Colonic mucosa (tissue), 4 donors: ENCODE measurements around the gene TMEM86A. TPM values are rescaled to one million over a fixed set of nuclear protein-coding genes. Genes with fewer than 3 reads are reported as not detected.

Source experiments
- DNase-seq: peaks from one replicate; pipeline ENCODE4 v3.0.0-alpha.2; 2020
- H3K27ac ChIP-seq: fragments of 200-600 bp; one replicate; pipeline ENCODE4 v1.8.0; 2021
- H3K27me3 ChIP-seq: fragments of 200-600 bp; one replicate; pipeline ENCODE4 v1.8.0; 2021
- H3K36me3 ChIP-seq: fragments of 200-600 bp; one replicate; pipeline ENCODE4 v1.8.0; 2021
- H3K4me1 ChIP-seq: fragments of 200-600 bp; one replicate; pipeline ENCODE4 v1.8.0; 2021; ENCODE audit warnings: mild to moderate bottlenecking
- H3K4me3 ChIP-seq: fragments of 200-600 bp; one replicate; pipeline ENCODE4 v1.8.0; 2021
- H3K9ac ChIP-seq, 2 donors: one replicate each; pipeline ENCODE4 v1.7.0; 2013; ENCODE audit warnings: control low read depth in 2 of 2, low read depth in 2 of 2, low read length in 2 of 2
- H3K9me3 ChIP-seq: fragments of 200-600 bp; one replicate; pipeline ENCODE4 v1.8.0; 2021
- intact Hi-C: fragments of 100-400 bp; cut with DNase I; formaldehyde crosslinking; loops from one replicate; pipeline ENCODE4 v1.14.1; 2022
- total RNA-seq, 2 donors: library from RNA; stranded (reverse); fragmentation: NEBNext Ultra II Directional in 1 of 2; extraction: Animal tissue kit (Norgen Biotek cat#: 25700) in 1 of 2; gene quantifications; one replicate each; pipeline ENCODE4 v1.2.1, GENCODE V29; 2021
- TF ChIP-seq, protein P1 (sequence below): fragments of 200-600 bp; IDR thresholded peaks from one replicate; pipeline ENCODE4 v1.8.0; 2022; ENCODE audit warnings: antibody characterized with exemption, mild to moderate bottlenecking
- donor health status: healthy.
- donor health status: DM: no; HTN: no; CAD: no.
- donor health status: DM: no; HTN: no; CAD: no.

Gene TMEM86A
- total RNA-seq, 2 donors from 2014 or later = 0.89 to 1.4 TPM

DNA sequence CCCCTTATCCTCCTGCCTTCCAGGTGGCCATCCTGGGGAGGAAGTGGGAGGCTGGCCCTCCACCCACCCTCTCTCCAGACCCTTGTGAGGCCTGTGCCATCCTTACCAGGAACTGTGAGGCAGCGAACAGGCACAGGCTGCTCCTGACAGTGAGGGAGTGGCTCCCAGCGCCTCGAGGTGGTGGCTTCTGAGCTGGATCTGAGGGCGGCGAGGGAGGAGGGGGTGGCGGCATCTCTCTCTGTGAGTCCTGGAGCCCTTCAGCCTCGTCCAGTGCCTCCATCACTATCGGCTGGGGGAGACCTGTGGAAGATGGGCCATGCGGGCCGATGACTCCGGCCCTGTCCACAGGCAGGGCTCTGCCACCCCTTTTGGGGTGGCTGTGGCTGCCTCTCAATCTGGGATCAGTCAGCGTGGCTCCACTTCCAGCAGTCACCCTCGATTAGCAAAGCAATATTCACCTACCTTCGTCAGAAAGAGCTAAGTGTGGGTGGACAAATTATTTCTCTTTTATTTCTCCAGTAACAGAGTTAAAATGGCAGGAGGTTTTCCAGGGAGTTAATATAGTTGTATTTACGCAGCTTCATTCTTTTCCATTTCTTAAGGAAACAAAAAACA lies 45.4 kb downstream of the TMEM86A start:
- H3K4me1 ChIP-seq = no peaks in the 10 kb centered on the region
- no peaks in the 10 kb centered on the region for H3K9me3 ChIP-seq
- DNase-seq = no peak
- H3K27ac ChIP-seq = no peak overlapping the region
- TF ChIP-seq, protein P1, sequence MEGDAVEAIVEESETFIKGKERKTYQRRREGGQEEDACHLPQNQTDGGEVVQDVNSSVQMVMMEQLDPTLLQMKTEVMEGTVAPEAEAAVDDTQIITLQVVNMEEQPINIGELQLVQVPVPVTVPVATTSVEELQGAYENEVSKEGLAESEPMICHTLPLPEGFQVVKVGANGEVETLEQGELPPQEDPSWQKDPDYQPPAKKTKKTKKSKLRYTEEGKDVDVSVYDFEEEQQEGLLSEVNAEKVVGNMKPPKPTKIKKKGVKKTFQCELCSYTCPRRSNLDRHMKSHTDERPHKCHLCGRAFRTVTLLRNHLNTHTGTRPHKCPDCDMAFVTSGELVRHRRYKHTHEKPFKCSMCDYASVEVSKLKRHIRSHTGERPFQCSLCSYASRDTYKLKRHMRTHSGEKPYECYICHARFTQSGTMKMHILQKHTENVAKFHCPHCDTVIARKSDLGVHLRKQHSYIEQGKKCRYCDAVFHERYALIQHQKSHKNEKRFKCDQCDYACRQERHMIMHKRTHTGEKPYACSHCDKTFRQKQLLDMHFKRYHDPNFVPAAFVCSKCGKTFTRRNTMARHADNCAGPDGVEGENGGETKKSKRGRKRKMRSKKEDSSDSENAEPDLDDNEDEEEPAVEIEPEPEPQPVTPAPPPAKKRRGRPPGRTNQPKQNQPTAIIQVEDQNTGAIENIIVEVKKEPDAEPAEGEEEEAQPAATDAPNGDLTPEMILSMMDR = no peak
- H3K9ac ChIP-seq = no peak overlapping the region
- no peaks in the 10 kb centered on the region for H3K36me3 ChIP-seq
- intact Hi-C loops = no loop called here
- H3K4me3 ChIP-seq = no peak overlapping the region
- H3K27me3 ChIP-seq = no peaks in the 10 kb centered on the region

DNA sequence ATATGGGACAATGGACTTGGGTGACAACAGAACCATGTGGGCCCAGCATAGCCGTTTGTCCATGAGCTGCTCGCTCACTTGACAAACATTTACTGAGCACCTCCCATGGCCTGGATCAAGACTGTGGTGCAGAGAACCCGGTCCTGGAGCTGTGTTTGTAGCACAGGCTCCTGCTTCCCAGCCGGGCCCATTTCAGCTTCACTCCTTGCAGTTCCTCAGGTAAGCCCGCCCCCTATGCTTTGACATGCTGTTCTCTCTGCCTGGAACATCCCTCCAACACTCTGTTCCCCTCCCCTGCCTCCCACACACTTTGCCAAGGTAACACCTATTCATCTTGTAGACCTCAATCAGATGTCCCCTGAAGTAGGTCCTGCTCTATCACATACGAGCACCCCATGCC lies 46.7 kb downstream of the TMEM86A start:
- H3K9ac ChIP-seq = no peak overlapping the region
- H3K4me1 ChIP-seq = no peaks in the 10 kb centered on the region
- TF ChIP-seq, protein P1 = no peak
- no peaks in the 10 kb centered on the region for H3K36me3 ChIP-seq
- no peak for DNase-seq
- intact Hi-C loops = no loop called here
- H3K27me3 ChIP-seq = no peaks in the 10 kb centered on the region
- H3K27ac ChIP-seq = no peak overlapping the region
- H3K4me3 ChIP-seq = no peak overlapping the region
- no peaks in the 10 kb centered on the region for H3K9me3 ChIP-seq

DNA sequence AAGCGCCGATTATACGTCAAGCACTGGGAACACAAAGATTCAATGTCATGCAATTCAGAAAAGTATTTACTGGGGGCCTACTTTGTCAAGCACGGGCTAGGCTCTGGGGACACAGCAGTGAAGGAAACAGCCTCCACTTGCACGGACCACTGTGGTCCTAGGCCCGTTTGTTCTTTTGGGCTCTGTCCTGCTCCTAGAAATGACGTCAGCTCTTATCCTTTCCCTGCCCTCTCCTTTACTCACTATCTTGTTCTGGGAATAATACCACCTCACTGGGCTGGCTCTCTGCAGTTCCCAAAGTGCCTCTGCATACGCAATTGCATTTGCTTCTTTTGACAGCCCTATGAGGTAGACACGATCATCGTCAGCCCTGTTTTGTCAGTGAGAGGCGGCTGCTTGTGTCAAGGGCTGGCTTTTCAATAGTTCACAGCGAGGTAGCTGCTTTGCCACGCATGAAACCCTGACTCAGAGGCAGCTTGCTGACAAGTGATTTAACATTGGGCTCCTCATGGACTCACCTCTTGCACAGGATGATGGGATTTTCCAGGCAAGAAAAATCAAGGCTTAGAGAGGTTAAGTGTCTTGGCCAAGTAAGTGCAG lies 50.3 kb downstream of the TMEM86A start:
- TF ChIP-seq, protein P1 = no peak
- intact Hi-C loops = no loop called here
- Histone ChIP-seq H3K9me3 (no peaks in the 10 kb centered on the region), H3K4me3 (no peak overlapping the region), H3K9ac (no peak overlapping the region), H3K4me1 (no peaks in the 10 kb centered on the region), H3K27me3 (no peaks in the 10 kb centered on the region), H3K36me3 (no peaks in the 10 kb centered on the region), H3K27ac (no peak overlapping the region)
- DNase-seq = no peak

GRCh38 chr11:18749681-18750319 lies 51.2 kb downstream of the TMEM86A start:
- Histone ChIP-seq H3K4me3 (no peak overlapping the region), H3K9me3 (no peaks in the 10 kb centered on the region), H3K9ac (no peak overlapping the region), H3K4me1 (no peaks in the 10 kb centered on the region), H3K27me3 (no peaks in the 10 kb centered on the region), H3K36me3 (no peaks in the 10 kb centered on the region), H3K27ac (no peak overlapping the region)
- no peak for DNase-seq
- intact Hi-C loops = no loop called here
- TF ChIP-seq, protein P1 = no peak

GRCh38 chr11:18750944-18751343 lies 52.4 kb downstream of the TMEM86A start:
- Histone ChIP-seq H3K27me3 (no peaks in the 10 kb centered on the region), H3K27ac (no peak overlapping the region), H3K4me1 (no peaks in the 10 kb centered on the region), H3K36me3 (no peaks in the 10 kb centered on the region), H3K4me3 (no peak overlapping the region), H3K9ac (no peak overlapping the region), H3K9me3 (no peaks in the 10 kb centered on the region)
- no peak for DNase-seq
- TF ChIP-seq, protein P1 = no peak
- intact Hi-C loops = no loop called here
